Measurements from ENCODE around the gene HDGFL2. TPM values are rescaled to one million over a fixed set of nuclear protein-coding genes. Genes with fewer than 3 reads are reported as not detected.

HDGFL2 gene
- total RNA-seq, 1 donor from 2014 or later = 92.6 TPM

DNA sequence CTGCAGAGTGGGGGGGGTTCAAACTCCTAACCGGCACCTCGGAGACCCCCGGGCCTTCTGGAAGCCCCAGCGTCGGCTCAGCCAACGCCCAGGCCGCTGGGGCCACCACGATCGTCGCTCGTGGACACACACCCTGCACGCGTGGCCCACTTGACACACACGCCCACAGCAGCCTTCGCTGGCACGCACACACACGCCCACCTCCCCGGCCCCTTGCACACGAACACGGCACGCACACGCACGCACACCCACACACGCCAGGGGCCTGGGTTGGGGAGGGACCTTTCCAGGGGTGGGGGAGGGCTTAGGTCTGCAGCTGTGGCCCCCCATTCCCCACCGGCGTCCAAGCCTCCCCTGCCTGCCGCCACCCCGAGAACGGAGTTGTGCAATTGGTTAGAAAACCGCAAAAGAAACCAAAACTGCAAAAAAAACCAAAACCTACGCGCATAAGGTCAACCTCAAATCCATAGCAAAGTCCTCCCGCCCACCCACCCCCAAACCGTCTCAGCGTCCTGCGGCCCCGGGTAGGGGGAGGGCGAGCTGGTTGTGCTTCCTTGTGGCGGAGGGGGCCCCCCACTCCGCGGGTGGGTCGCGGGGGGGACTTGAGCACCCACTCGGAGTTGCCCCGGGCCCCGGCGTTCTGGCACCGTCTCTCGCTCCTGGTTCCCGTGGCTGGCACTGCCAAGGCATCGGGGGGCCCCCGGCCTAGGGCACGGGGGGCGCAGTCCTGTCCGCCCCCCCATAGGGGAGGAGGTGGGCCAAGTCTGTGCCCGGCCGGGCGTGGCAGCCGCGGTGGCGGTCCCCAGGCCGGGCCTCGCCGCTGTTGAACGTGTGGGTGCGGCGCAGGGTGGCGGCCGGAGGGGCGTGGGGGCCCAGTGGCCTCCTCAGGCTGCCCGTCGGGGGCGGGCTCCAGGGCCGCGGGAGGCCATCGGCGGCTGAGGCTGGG is 71.1 kb downstream of the HDGFL2 start:
- no peaks in the 10 kb centered on the region for H3K4me1 Mint-ChIP-seq (ENCODE audit: low read depth)
- H3K9me3 Mint-ChIP-seq (ENCODE audit: low read depth) = no peaks in the 10 kb centered on the region
- H3K27ac Mint-ChIP-seq = no peak overlapping the region
- TF ChIP-seq, protein P1, sequence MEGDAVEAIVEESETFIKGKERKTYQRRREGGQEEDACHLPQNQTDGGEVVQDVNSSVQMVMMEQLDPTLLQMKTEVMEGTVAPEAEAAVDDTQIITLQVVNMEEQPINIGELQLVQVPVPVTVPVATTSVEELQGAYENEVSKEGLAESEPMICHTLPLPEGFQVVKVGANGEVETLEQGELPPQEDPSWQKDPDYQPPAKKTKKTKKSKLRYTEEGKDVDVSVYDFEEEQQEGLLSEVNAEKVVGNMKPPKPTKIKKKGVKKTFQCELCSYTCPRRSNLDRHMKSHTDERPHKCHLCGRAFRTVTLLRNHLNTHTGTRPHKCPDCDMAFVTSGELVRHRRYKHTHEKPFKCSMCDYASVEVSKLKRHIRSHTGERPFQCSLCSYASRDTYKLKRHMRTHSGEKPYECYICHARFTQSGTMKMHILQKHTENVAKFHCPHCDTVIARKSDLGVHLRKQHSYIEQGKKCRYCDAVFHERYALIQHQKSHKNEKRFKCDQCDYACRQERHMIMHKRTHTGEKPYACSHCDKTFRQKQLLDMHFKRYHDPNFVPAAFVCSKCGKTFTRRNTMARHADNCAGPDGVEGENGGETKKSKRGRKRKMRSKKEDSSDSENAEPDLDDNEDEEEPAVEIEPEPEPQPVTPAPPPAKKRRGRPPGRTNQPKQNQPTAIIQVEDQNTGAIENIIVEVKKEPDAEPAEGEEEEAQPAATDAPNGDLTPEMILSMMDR (IDR thresholded peaks at IDR 0.05; ENCODE audit: unreplicated experiment) = no peak
- peaks cover 2% of the 10 kb centered on the region for H3K36me3 Mint-ChIP-seq (ENCODE audit: insufficient read depth)
- DNase-seq (ENCODE audit: low spot score, unreplicated experiment) = no peak
- no peak overlapping the region for H3K4me3 Mint-ChIP-seq (ENCODE audit: low read depth)
- no peaks in the 10 kb centered on the region for H3K27me3 Mint-ChIP-seq

DNA sequence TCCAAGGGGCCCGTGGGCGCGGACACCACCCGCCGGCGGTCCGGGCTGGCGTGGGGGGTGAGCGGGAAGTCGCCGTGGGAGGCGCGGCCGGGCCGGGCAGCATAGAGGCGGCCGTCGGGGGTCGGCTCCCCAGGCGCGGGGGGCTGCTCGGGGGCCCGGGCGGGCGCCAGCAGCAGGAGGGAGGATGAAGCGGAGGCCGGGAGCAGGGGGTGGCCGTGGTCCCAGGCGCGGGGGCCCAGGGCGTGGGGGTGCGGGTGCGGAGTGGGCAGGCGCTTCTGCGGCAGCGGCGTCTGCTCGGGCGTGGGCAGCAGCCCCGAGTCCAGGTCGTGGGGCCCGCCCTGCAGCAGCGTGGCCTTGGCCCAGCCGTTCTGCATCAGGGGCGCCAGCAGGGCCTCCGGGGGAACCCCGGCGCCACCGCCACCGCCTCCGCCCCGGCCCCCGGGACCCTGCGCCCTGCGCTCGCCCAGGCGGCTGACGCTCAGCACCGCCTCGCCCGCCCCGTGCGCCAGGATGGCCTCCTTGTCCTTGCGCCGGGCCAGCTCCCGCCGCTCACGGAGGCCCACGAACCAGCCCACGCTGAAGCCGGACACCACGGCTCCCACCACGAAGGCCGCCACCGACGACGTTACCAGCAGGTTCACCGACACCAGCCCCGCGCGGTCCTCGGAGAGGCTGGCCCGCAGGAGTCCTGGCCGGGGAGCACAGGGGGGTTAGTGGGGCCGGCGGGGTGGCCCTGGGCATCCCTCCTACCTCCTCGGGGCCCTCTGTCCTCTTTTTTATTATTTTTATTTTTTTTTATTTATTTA is 71.9 kb downstream of the HDGFL2 start:
- Mint-ChIP-seq H3K4me1 (ENCODE audit: low read depth) (no peaks in the 10 kb centered on the region), H3K27ac (no peak overlapping the region), H3K36me3 (ENCODE audit: insufficient read depth) (peaks cover 3% of the 10 kb centered on the region), H3K4me3 (ENCODE audit: low read depth) (no peak overlapping the region), H3K27me3 (no peaks in the 10 kb centered on the region), H3K9me3 (ENCODE audit: low read depth) (no peaks in the 10 kb centered on the region)
- TF ChIP-seq, protein P1 (IDR thresholded peaks at IDR 0.05; ENCODE audit: unreplicated experiment) = no peak
- DNase-seq (ENCODE audit: low spot score, unreplicated experiment) = no peak

- no peaks in the 10 kb centered on the region for H3K4me1 Mint-ChIP-seq (ENCODE audit: low read depth)
- peaks cover 10% of the 10 kb centered on the region for H3K36me3 Mint-ChIP-seq (ENCODE audit: insufficient read depth)
- no peak overlapping the region for H3K27ac Mint-ChIP-seq
- no peak for DNase-seq (ENCODE audit: low spot score, unreplicated experiment)
- no peak overlapping the region for H3K4me3 Mint-ChIP-seq (ENCODE audit: low read depth)
- TF ChIP-seq, protein P1 (IDR thresholded peaks at IDR 0.05; ENCODE audit: unreplicated experiment) = peak; percentile 37
- H3K27me3 Mint-ChIP-seq = no peaks in the 10 kb centered on the region
- H3K9me3 Mint-ChIP-seq (ENCODE audit: low read depth) = no peaks in the 10 kb centered on the region
Observed at GRCh38 chr19:4547303-4548237, 75.5 kb downstream of the HDGFL2 start.

GRCh38 chr19:4548238-4548584 is 76.1 kb downstream of the HDGFL2 start:
- no peaks in the 10 kb centered on the region for H3K9me3 Mint-ChIP-seq (ENCODE audit: low read depth)
- no peaks in the 10 kb centered on the region for H3K27me3 Mint-ChIP-seq
- H3K27ac Mint-ChIP-seq = no peak overlapping the region
- no peak for DNase-seq (ENCODE audit: low spot score, unreplicated experiment)
- H3K36me3 Mint-ChIP-seq (ENCODE audit: insufficient read depth) = peaks cover 15% of the 10 kb centered on the region
- H3K4me1 Mint-ChIP-seq (ENCODE audit: low read depth) = no peaks in the 10 kb centered on the region
- TF ChIP-seq, protein P1 (IDR thresholded peaks at IDR 0.05; ENCODE audit: unreplicated experiment) = no peak
- no peak overlapping the region for H3K4me3 Mint-ChIP-seq (ENCODE audit: low read depth)
